GM21737 (cell line): ENCODE data around the gene SERINC3.

Experiments used
- ATAC-seq: cut with Tn5 transposase; IDR thresholded peaks from one replicate; pipeline ENCODE4 v1.9.1; 2021; ENCODE audit warnings: mild to moderate bottlenecking, moderate library complexity; ENCODE audit not compliant: unreplicated experiment

SERINC3 gene

GRCh38 chr20:44468044-44468782 lies 53.7 kb downstream of the SERINC3 start:
- ATAC-seq: no peak

- ATAC-seq: no peak
Observed at GRCh38 chr20:44467289-44467883, 54.5 kb downstream of the SERINC3 start.

DNA sequence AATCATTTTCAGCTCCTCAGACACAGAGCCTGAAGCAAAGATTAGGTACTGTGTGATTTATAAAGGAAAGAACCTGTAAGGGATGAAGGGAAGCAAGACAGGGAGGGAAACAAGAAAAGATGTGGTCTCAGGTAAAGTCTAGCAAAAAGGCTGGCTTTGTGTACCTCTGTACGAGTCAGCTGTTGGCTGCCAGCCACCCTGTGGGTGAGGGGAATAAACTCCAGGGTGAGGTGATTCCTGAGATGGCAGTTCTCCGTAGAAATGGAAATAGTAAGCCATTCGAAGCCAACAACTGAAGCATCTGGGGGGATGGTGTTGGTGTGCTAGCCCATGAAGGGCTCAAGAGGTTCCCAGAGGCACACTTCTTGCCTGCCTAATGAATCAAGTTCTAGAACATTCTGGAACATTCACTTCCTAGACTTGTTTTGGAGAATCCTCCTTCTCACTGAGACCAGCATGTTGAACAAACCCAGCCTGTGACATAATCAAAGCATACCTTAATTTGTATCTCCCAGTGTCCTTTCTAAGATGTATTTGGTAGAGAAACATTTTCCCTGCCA lies 56.8 kb downstream of the SERINC3 start:
- no peak for ATAC-seq

- ATAC-seq: no peak
Observed at GRCh38 chr20:44464514-44464913, 57.4 kb downstream of the SERINC3 start.

GRCh38 chr20:44463466-44463865 lies 58.4 kb downstream of the SERINC3 start:
- ATAC-seq: no peak

- ATAC-seq: no peak
Observed at GRCh38 chr20:44461803-44462174, 60.1 kb downstream of the SERINC3 start.

- no peak for ATAC-seq
Observed at GRCh38 chr20:44461142-44461802, 60.6 kb downstream of the SERINC3 start.

DNA sequence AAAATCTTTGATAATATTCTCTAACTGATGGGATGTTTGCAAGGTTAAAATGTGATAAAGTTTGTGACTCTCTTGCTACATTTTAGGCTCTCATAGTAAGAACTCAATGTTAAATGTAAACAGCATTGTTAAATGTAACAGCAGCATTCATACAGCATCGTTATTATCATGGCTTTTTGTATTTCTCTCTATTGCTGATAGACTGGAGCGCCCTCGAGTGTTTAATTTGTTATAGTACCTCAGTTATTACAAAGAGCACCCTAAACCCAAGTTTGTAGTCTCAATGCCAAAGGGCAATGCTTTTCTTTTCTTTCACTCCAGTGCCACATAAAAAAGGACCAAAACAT lies 61.1 kb downstream of the SERINC3 start:
- no peak for ATAC-seq

DNA sequence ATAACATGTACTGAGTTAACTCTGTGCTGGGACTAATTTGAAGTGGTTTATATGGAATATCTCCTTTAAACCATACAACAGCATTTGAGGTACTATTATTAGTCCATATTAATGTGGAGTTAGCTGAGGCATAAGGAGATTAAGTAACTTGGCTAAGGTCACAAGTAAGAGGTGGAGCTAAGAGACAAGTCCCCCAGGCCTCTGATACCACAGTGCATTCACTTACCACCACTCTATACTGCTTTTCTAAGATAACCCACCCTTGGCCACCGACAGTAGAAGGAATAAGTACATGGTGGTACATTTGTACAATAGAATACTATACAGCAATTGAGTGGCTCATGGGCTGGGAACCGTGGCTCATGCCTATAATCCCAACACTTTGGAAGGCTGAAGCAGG lies 62.6 kb downstream of the SERINC3 start:
- no peak for ATAC-seq

DNA sequence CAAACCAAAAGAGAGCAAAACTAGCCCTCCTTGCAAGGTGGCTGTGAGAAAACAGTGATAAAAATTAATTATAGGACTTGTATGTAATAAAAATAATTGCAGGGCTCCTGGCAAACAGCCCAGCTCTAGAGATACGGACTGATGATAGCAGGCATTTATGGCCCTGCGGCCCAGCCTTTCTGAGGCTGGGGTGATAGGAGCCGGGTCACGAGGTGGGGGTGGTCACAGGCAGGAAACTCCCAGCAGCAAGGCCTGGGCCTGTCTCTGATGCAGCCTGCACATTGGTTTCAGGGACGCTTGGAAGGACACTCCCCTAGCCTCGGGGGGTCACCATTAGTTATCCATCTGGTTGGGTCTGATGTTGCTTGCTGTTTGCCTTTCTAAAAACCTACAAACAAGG lies 64.9 kb downstream of the SERINC3 start:
- ATAC-seq: no peak

DNA sequence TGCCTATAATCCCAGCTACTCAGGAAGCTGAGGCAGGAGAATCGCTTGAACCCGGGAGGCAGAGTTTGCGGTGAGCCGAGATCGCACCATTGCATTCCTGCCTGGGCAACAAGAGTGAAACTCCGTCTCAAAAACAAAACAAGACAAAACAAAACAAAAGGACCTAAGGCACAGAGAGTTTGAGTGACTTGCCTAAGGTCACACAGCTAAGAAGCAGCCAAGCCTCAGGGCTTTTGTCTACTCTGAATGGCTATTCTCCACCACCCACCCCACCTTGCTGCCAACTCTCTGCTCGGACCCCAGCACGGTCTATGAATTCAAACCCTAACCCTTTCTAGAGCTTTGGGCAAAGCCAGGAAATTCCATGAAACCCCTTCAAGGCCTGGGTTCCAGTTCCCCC lies 65.3 kb downstream of the SERINC3 start:
- ATAC-seq: no peak

DNA sequence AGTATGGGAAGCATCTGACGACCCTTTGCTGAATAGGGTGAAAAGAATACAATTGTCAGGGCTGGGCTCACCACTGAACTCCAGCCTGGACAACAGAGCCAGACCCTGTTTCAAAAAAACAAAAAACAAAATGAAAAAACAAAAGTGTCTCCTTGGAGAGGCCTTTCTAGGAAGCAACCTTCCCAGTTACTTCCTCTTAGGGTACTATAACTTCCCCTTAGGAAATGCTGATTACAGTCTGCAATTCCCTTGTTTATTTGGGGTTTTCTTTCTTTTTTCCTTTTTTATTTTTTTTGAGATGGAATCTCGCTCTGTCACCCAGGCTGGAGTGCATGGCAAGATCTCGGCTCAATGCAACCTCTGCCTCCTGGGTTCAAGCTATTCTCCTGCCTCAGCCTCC lies 66.7 kb downstream of the SERINC3 start:
- no peak for ATAC-seq

GRCh38 chr20:44454306-44454963 lies 67.4 kb downstream of the SERINC3 start:
- ATAC-seq: no peak

DNA sequence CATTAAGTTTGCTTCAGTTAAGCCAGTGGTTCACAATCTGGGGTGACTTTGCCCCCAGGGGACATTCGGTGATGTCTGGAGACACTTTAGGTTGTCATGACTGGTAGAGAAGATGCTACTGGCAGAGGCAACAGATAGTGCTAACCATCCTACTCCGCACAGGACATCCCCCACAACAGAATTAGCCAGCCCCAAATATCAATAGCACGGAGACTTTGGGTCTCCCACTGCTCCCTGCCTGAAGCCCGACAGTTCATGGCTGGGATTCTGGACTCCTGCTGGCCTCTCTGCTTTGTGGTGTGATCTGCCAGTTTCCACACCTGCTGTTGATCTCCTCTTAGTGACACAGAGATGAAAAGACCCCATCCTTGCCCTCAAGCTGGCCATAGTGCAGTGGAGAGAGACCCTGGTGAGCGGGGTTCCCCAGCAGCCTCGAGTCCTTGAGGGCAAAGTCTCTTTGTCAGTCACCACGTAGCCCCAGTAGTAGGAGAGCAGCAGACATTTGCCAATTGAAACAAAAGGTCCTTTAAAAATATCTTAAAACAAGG lies 70.9 kb downstream of the SERINC3 start:
- no peak for ATAC-seq

DNA sequence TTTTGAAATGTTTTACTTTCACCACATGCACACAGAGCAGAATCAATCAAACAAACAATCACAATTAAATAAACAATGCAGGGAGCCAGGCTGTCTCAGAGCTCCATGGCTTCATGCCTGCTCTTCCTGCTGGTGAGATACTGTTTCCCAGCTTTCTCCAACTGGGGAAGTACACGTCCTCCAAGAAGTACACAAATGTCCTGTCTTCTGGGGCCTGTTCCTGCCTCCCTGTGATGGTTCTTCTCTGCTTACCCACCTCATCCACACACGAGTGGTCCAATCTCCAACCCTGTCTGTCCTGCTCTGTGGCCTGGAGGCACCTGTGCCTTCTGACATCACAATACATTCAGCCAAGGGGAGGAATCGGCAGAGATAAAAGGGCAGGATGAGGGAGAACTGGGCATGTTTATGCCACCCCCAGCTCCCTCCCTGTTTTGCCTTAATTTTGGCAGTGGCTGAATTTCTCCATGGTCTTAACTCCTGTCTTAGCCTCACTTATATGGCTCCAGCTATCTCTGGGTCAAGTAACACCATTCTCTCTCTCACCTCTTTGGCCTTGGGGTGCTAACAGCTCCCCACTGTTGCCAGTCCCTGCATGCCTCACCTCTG lies 71.5 kb downstream of the SERINC3 start:
- ATAC-seq: no peak

- ATAC-seq: no peak
Observed at GRCh38 chr20:44449864-44450263, 72.0 kb downstream of the SERINC3 start.

DNA sequence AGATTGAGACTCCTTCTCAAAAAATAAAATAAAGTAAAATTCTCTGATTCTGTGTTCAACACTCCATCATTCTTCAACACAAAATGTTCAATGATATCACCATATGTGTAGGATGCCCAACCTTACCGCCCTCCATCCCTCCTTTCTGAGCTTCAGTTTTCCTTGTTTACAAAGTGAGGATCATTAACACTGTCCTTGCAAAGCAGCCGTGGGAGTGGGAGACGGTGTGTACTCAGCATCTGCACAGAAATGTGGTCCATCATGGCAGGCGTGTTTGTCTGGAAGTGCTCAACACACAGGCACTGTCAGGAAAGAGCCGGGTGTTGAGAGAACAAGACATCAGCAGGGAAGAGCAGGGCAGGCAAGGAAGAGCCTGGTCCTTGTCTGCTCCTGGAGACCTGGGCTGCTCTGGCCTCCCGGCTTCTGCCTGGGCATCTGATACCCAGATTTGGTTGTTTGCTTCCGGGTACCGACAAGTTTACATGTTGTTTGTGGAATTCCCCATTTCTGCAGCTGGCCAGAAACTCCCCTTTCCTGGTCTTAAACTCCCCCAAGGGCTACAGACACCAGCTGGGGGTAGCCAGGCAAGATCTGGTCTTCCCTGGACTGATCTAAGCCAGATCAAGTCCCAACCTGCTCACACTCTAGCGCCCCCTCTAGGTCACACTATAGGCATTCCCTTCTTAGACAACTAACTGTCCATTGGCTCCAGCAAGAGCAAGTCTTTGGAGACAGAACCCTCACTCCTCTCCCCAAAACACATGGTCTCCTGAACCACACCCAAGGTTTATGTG lies 72.9 kb downstream of the SERINC3 start:
- no peak for ATAC-seq

- ATAC-seq: no peak
Observed at GRCh38 chr20:44447827-44448419, 73.9 kb downstream of the SERINC3 start.
